22Rv1 (cell line): ENCODE results near the gene MGAT3.

Experiments used
- CTCF ChIP-seq: fragments of 450-650 bp; IDR thresholded peaks from 2 replicates; pipeline ENCODE4 v1.5.1; 2017; ENCODE audit warnings: mild to moderate bottlenecking
- ZFX ChIP-seq: fragments of 450-650 bp; IDR thresholded peaks from 2 replicates; pipeline ENCODE4 v1.6.1; 2017; ENCODE audit warnings: antibody characterized with exemption, borderline replicate concordance

GRCh38 chr22:39429186-39429585 lies 27.6 kb upstream of the MGAT3 start:
- TF ChIP-seq CTCF: no peak
- no peak for TF ChIP-seq ZFX
